Right lung (tissue), 10 donors: Measurements from ENCODE around the gene LCNL1. TPM values are rescaled to one million over a fixed set of nuclear protein-coding genes. Genes with fewer than 3 reads are reported as not detected.

Source experiments
- DNase-seq, 2 donors: peaks; one replicate each; pipeline ENCODE4 v3.0.0-alpha.2; 2013
- long read RNA-seq, 8 donors: transcript quantifications; one replicate each; lab custom pipeline, GENCODE V29; 2026
- polyA plus RNA-seq, 5 donors: library from polyadenylated mRNA; unstranded; fragments of 120-200 nt; gene quantifications; one replicate each; pipeline versions ENCODE4 v1.2.1 to v1.2.3, GENCODE V29; 2013; ENCODE audit warnings: inconsistent platforms in 1 of 5, low replicate concordance in 1 of 5; ENCODE audit not compliant: insufficient read length in 5 of 5, insufficient read depth in 1 of 5

Gene LCNL1
- 1 to 10 TPM in 2 of 5 donors, under 1 TPM in 3; 0.59 to 1.9 (median 0.89) TPM for polyA plus RNA-seq
- long read RNA-seq, donor 1: 0 reads
- long read RNA-seq, donor 2: 0 reads
- long read RNA-seq, donor 3: 0 reads
- long read RNA-seq, donor 4: 0 reads
- long read RNA-seq, donor 5: 0 reads
- long read RNA-seq, donor 6: 0 reads
- long read RNA-seq, donor 7: 0 reads
- long read RNA-seq, donor 8: 0 reads

DNA sequence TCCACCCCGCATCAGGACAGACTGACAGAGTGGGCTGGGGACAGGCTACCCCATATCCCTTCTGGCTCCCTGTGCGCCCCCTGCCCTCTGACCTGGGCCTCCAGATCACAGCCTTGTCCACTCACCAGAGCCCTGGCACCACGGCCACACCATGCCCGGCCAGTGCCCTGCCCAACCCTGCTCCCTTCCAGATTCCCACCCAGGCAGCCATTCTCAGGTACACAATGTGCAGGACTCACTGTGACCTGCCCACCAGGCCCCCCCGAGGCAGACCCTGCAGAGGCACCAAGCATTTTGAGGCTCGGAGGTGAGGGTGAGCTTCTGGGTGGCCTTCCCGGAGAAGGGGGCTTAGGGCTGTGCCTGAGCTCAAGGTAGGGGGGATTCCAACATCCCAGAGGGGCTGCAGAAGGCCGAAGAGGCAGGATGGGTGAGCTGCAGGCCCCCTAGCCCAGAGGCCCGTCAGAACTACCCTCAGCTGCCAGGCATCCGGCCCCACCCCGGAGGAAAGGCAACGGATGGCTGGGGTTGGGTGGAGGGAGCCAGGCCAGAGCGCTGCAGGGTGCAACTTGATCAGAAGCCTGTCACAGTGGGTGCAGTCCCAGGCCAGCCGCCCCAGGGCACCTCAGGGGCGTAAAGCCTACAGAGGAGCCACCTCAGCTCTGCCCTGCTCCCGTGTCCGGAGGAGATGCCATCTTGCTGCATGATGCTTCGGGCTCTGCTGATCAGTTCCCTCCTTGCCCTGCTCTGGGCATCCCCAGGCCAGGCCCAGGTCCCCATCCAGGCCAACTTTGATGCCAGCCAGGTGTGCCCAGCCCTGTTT lies at the start of gene LCNL1:
Gene LCNL1, plus strand, starts transcription at position 762 of the 820 bp plus-strand sequence. CDS start 594 bp downstream, outside the sequence.
- no peak for DNase-seq

DNA sequence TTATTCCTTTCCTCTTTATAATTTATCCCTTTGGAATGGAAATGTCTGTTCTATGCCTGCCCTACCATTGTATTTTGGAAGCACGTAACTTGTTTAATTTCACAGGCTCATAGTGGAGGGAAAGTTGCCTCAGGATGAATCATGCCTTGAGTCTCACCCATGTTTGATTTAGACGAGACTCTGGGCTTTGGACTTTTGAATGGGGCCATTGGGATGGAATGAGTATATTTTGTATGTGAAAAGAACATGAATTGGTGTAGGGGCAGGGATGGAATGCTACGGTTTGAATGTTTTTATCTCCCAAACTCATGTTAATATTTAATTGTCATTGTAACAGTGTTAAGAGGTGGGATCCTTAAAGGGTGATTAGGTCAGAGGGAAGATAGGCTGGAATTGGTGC lies 48.5 kb upstream of the LCNL1 start:
- no peak for DNase-seq

DNA sequence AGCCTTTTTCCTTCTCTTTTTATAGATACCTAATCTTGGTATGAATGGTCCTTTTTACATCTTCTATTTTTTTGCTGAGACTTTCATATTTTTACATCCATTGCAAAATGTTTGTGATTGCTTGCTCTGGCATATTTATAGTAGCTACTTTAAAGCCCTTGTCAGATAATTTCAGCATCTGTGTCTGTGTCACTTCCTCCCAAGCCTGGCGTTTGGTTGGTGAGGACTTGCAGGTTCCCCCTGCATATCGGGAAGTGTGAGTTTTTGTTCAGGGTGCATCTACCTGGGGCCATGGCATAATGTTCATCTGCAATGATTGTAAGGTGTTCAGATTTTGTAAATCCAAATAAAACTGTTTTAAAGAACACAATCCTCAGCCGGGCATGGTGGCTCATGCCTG lies 47.1 kb upstream of the LCNL1 start:
- DNase-seq: no peak

DNA sequence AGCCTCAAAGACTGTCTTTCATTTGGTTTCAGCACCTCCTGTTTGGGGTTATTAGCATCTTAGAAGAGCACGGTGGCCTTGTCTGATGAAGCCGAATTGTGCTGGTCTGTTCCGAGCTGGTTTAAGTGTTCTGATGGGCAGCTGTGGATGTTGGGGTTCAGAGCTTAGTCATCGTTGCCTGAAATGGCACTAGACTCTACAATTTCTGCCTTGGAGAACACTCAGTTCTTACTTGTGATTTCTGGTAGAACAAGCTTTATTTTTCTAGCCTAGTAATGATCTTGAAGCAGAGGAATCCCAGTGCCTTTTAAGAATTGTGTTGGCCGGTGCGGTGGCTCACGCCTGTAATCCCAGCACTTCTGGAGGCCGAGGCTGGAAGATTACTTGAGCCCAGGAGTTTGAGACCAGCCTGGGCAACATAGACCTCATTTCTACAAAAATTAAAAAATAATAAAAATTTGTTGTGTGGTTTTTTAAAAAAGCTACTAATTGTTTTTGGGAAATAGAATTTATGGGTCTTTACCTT lies 46.1 kb upstream of the LCNL1 start:
- DNase-seq: no peak

DNA sequence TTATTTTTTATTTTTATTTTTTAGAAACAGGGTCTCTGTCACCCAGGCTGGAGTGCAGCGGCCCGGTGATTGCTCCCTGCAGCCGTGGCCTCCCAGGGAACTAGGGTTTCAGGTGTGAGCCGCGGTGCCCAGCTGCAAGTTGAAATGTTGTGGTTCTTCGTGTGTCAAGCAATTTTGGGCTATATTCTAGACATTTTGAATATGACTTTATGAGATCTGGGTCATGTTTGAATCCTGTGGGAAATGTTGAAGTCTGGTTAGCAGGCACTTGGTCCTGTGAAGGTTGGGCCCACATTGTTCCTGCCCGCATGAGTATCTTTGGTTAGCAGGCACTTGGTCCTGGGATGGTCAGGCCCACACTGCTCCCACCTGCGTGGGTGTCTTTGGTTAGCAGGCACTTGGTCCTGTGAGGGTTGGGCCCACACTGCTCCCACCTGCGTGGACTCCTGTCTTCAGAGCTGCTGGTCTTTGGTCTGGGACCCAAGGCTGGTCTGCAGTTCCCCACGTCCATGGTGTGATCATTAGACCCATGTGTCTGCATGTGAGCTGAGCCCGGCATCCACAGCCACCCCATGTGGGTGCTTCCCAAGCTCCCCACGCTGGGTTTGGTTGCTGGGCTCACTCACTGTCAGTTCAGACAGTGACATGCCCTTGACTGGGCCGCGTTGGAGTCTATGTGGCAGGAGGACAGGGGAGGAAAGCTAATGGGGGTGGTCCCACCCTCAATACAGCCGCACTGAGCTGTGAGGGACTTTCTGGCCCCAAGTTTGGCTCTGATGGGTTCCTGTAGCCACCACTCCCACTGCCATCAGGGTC lies 45.4 kb upstream of the LCNL1 start:
- no peak for DNase-seq

DNA sequence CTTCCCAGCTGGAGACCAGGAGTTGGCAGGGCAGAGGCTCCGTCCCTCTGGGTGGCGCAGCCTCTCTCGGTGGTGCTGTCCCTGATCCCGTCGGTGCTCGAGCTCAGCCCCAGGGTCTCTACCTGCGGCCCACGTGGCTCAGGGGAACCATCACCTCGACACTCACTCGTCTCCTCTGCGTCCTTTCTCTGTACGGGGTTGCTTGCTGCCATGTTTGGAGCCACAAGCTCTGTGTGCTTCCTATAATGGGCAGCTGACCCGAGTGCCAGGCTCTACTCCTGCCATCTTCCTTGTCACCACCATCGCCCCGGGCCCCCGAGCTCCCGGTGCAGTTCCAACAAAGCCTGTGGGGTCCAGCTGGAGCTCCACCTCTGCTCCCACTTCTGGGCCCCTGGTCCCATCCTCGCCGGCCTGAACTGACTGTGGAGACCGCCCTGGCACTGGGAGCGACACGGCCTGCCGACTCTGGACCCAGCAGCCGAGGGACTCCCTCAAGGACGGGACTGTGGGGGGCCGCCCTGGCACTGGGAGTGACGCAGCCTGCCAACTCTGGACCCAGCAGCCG lies 43.3 kb upstream of the LCNL1 start:
- no peak for DNase-seq

DNA sequence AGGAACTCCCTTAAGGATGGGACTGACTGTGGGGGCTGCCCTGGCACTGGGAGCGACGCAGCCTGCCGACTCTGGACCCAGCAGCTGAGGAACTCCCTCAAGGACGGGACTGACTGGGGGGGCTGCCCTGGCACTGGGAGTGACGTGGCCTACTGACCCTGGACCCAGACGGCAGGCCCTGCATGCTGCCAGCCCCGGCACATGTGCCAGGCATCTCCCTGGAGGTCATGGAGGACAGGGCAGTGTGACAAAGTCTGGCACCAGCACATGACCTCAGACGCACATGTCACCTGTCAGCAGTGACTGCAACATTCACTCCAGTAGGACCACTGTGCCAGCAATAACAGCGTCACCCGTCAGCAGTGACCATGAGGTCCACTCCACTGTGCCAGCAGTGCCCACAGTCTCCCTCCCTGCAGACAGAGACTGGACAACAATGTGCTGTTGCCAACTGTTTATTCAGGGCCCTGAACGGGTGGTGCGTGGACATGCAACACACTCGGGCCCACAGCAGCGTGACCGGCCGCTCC lies 42.7 kb upstream of the LCNL1 start:
- DNase-seq: no peak

DNA sequence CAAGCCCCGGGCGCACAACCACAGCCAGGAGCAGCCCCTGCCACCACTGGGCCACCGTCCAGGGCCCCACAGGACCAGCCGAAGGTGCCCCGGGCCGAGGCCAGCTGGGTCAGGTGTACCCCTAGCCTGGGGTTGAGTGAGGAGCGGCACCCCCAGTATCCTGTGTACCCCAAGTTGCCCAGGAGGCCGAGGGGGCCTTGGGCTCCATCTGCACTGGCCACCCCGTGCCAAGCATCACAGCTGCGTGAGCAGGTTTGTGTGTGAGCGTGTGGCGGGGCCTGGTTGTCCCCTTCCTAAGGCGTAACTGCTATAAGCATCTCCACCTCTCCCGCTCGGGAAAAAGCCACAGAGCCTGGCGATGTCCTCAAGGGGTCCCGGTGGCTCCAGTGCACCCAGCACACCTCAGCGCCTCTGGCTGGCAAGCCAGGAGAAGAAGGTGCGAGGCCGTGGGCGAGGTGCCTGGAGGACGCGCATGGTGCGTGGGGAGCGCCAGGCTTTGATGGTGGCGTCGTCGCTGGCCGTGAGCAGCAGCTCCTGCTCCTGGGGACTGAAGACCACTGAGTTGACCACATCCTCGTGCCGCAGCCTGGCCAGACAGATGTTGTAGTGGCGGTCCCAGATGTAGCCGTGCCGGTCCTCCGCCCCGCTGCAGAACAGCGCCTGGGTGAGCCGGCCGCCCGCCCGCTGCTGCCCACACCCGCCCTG lies 42.1 kb upstream of the LCNL1 start:
- DNase-seq: no peak

DNA sequence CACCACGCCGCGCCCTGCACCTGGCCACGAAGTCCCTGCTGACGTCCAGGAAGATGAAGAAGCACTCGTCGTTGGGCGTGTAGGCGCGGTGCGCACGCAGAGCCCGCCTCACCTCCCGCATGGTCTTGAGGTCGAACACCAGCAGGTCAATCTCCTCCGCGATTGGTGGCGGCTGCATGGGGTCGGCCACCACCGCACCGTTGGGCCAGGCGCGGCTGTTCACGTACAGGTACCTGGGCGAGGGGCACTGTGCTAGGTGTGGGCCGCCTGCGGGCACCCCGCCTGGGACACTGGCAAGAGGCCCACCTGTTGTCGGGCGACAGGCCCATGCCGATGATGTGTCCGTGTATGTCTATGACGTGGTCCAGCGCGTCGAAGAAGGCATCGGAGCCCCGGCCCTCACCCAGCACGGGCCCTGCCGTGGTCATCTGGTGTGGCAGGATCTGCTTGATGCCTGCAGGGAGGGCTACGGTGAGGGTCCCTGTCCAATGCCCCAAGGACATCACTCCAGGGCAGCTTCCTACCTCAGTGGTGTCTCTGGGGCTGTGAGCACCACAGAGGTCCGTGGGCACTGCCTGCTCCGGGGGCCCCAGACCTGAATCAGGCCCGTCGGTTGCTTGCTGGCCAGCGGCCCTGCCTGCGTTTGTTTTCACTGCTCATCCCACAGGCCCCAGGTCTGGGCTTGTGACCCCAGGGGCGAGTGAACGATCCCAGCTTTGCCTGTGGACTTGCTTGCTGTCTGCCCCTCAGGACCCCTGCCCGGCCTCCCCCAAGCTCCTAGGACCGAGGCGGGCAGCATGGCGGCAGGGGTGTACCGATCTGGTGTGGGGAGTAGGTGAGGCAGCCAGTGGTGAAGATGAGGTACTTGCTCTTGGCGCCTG lies 41.3 kb upstream of the LCNL1 start:
- DNase-seq: no peak

DNA sequence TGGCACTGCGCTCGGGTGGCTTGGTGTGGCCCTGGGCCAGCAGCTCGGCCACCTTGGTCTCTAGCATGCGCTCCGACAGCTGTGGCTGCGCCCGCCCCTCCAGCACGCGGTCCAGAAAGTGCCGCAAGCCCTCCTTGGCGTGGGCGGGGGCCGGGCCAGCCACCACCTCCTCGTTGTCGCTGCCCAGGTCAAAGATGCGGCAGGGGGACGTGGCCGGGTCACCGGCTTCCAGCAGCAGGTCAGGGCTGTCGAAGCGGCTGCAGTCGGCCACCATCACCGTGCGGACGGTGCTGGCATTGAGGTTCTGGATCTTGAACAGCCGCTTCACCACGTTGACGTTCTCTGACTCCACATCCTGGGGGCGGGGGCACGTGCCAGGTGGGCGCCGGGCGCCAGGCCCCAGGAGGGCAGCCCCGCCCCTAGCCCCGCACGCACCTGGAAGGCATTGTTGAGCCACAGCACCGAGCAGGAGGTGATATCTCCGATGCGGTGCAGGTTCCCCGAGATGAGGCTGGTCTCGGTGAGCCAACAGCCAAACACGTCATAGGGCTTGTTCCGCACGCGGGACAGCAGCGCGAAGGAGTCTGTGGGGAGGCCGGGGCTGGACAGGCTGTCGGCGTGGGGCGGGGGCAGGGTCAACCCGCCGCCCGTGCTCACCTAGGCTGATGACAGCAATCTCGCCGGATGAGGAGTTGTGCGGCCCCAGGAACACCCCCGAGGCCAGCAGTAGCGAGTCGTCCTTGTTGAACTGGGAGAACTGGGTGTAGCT lies 40.5 kb upstream of the LCNL1 start:
- DNase-seq: no peak

DNA sequence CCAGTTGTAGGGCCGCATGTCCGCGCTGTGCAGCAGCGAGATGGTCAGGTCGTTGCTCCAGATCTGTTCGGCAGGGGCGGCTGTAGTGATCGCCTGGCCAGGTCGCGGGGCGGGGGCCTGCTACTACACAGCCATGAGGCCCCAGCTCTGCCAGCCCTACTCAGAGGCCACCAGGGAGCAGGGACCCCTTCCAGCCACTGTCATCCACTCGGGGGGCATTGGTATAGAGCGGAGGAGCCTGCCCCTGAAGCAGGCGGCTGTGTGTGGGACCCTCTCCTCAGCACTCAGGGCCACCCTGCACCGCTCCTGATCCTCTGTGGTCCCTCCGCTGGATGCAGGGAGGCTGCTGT lies 39.9 kb upstream of the LCNL1 start:
- DNase-seq: no peak

DNA sequence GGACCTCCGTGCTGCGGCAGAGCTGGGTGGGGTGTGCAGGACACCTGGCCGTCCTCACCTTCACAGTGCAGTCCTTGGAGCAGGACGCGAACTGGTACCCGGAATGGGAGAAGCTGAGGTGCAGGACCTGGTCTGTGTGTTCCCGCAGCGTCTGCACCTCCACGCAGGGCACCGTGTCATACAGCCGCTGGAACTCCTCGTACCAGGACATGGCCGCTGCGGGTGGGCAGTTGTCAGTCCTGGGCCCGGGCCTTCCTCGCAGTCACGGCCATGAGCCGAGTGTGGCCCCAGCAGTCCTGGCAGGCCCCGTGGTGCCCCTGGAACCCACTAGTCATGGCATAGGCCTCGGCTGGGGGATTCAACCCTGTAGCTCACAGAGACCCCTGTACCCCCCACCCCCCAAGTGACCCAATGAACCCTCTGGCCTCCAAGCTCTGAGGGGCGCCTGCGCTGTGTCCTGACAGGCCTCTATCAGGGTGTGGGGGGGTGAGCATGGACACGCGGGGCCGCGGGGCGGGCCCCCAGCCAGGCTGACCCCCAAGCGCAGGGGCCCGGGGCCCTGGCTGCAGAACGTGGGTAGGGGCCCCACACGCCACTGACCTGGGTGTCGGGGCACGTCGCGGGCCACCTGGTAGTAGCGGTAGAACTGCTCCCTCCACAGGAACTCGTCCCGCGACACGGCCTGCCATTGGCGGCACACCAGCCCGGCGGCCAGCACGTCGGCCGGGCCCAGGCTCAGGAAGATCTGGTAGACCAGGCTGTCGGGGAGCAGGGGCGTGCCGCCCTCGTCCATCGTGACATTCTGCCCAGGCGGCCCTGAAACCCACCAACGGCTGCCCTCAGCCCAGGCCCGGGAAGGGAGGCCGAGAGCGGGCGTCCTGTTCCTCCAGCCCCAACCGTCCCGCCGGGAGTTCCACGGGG lies 39.2 kb upstream of the LCNL1 start:
- no peak for DNase-seq

DNA sequence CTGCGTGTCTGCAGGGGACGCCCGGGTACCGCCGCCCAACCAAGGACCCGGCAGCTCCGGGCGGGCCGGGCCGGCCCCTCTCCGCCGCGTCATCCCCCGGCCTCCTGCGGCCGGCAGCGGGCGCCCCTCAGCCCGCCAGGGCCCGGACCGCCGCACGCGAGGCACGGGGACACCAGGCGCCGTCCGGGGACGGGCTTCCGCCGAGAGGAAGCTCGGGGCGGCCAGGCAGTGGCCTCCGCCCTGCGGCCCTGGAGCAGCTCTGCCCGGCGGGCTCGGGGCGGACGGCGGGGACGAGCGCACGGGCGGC lies 38.6 kb upstream of the LCNL1 start:
- DNase-seq: peak in 1 of 2 donors; percentile 33

DNA sequence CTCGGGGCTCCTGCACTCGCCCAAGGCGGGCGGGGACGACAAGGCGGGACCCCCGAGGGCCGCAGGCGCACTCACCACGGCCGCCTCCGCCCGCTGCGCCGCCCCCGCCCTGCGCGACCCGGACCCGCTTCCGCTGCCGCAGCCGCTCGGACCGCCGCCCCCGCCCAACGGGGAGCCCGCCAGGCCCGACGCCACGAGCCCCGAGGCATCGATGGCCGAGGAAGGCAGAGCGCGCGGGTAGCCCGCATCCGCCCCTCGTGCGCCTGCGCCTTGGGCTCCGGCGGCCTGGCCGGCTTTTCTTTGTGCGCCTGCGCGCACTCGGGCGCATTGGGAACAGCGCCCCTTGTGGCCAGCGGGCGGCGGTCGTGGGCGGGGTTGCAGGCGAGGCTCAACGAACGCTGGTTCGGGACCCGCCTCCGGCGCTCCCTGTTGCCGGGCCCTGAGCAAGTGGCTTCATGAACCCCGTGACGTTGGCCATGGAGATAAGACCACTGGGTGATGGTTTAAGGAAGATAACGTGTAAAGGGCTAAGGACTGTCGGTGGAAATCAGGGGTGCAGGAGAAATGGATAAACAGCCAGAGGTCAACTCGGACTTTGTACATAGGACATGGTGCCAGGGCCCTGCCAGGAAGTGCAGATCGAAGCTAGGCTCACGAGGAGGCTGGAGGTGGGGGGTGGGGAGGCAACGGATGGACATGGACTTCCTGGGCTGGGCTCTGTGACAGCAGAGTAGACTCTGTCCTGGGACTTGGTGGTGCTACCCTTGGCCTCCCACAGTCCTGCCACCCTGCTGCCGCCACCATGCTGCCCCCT lies 38.1 kb upstream of the LCNL1 start, which contains the start of the genes C8G and FBXW5:
Gene C8G, plus strand, starts transcription at position 725 of the 814 bp plus-strand sequence. Its CDS starts 78 bp downstream, at position 803.
Gene FBXW5, minus strand, starts transcription at position 220 of the 814 bp plus-strand sequence. CDS start 655 bp downstream, outside the sequence.
- DNase-seq: peak; percentile 96

DNA sequence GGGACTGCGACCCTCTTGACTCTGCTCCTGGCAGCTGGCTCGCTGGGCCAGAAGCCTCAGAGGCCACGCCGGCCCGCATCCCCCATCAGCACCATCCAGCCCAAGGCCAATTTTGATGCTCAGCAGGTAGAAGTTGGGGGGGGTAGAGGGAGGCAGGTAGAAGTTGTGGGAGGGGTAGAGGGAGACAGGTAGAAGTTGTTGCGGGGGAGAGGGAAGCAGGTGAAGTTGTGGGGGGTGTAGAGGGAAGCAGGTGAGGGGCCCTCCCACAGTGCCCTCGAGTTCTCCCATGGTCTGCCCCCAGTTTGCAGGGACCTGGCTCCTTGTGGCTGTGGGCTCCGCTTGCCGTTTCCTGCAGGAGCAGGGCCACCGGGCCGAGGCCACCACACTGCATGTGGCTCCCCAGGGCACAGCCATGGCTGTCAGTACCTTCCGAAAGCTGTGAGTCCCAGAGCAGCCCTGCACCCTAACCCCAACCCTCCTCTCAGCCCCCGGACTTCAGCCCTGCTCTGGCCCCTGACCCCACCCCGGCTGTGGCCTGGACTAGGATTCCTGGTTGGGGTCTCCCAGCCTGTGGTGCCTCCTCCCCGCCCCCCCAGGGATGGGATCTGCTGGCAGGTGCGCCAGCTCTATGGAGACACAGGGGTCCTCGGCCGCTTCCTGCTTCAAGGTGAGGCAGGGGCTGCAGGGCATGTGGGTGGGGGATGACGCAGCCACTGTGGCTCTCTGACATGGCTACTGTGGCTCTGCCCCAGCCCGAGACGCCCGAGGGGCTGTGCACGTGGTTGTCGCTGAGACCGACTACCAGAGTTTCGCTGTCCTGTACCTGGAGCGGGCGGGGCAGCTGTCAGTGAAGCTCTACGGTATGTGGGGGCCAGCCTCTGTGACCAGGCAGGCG lies 37.2 kb upstream of the LCNL1 start:
- no peak for DNase-seq
